Measurements from ENCODE around the gene GNRH2.

GRCh38 chr20:3027987-3028386 lies 15.4 kb upstream of the GNRH2 start:
- TF ChIP-seq CTCF (IDR thresholded peaks at IDR 0.05; ENCODE audit: low read depth, low read length) (no peak), EZH2phosphoT487 (IDR thresholded peaks at IDR 0.05; ENCODE audit: low read depth) (no peak)
